Type B pancreatic cell (in vitro differentiated cells): ENCODE measurements around the gene WDR70. TPM values are rescaled to one million over a fixed set of nuclear protein-coding genes. Genes with fewer than 3 reads are reported as not detected.
"Not testable (repeated sequence)": the region's sequence is repeated elsewhere in the genome, so short reads cannot be mapped to it uniquely, and the experiment has no call there.

Source experiments
- DNase-seq: peaks from one replicate; pipeline ENCODE4 v3.0.0; 2021; ENCODE audit warnings: mixed read lengths; ENCODE audit not compliant: unreplicated experiment; ENCODE audit errors: extremely low spot score
- H3K27ac Mint-ChIP-seq: 2 replicates; pipeline ENCODE4 v1.8.0; 2021; ENCODE audit warnings: mild to moderate bottlenecking, mixed read lengths
- H3K27me3 Mint-ChIP-seq: 2 replicates; pipeline ENCODE4 v1.8.0; 2021; ENCODE audit warnings: mixed read lengths
- H3K36me3 Mint-ChIP-seq: 2 replicates; pipeline ENCODE4 v1.8.0; 2021; ENCODE audit warnings: mixed read lengths
- H3K4me1 Mint-ChIP-seq: one replicate; pipeline ENCODE4 v1.8.0; 2021; ENCODE audit warnings: mixed read lengths; ENCODE audit not compliant: unreplicated experiment
- H3K4me3 Mint-ChIP-seq: 2 replicates; pipeline ENCODE4 v1.8.0; 2021; ENCODE audit warnings: mild to moderate bottlenecking, mixed read lengths
- H3K9me3 Mint-ChIP-seq: 2 replicates; pipeline ENCODE4 v1.8.0; 2021; ENCODE audit warnings: mixed read lengths
- total RNA-seq: library from RNA; stranded (reverse); gene quantifications from 2 replicates; pipeline ENCODE4 v1.2.1, GENCODE V29; 2021; ENCODE audit warnings: low replicate concordance
- TF ChIP-seq, protein P1 (sequence below): fragments of 200-600 bp; sonication (generic); conservative IDR thresholded peaks from 2 replicates; pipeline ENCODE4 v1.5.0; 2021; ENCODE audit warnings: antibody characterized with exemption, mild to moderate bottlenecking

The WDR70 gene
- total RNA-seq, 1 donor from 2014 or later: 50.2 TPM

- Mint-ChIP-seq H3K36me3 (peaks cover 5% of the 10 kb centered on the region), H3K27me3 (no peaks in the 10 kb centered on the region), H3K4me1 (no peaks in the 10 kb centered on the region), H3K9me3 (peaks cover 5% of the 10 kb centered on the region), H3K27ac (no peak overlapping the region), H3K4me3 (no peak overlapping the region)
- no peak for DNase-seq
- TF ChIP-seq, protein P1, sequence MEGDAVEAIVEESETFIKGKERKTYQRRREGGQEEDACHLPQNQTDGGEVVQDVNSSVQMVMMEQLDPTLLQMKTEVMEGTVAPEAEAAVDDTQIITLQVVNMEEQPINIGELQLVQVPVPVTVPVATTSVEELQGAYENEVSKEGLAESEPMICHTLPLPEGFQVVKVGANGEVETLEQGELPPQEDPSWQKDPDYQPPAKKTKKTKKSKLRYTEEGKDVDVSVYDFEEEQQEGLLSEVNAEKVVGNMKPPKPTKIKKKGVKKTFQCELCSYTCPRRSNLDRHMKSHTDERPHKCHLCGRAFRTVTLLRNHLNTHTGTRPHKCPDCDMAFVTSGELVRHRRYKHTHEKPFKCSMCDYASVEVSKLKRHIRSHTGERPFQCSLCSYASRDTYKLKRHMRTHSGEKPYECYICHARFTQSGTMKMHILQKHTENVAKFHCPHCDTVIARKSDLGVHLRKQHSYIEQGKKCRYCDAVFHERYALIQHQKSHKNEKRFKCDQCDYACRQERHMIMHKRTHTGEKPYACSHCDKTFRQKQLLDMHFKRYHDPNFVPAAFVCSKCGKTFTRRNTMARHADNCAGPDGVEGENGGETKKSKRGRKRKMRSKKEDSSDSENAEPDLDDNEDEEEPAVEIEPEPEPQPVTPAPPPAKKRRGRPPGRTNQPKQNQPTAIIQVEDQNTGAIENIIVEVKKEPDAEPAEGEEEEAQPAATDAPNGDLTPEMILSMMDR: no peak
Measured at GRCh38 chr5:37641933-37642332, 262.8 kb downstream of the WDR70 start.

DNA sequence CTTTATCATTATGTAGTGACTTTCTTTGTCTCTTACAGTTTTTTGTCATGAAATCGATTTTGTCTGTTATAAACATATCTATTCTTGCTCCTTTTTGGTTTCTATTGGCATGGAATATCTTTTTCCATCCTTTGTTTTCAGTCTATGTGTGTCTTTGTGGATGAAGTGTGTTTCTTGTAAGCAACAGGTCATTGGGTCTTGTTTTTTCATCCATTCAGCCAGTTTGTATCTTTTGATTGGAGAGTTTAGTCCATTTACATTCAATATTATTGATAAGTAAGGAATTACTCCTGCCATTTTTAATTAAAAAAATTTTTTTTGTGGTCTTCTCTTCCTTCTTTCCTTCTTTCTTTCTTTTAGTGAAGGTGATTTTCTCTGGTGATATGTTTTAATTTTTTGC lies 266.6 kb downstream of the WDR70 start:
- DNase-seq: no peak
- Mint-ChIP-seq H3K27ac (no peak overlapping the region), H3K4me3 (no peak overlapping the region), H3K36me3 (peaks cover 19% of the 10 kb centered on the region), H3K27me3 (no peaks in the 10 kb centered on the region), H3K9me3 (peaks cover 5% of the 10 kb centered on the region), H3K4me1 (no peaks in the 10 kb centered on the region)
- TF ChIP-seq, protein P1: no peak

GRCh38 chr5:37654566-37654965 lies 275.4 kb downstream of the WDR70 start:
- not testable (repeated sequence) for H3K27ac Mint-ChIP-seq, H3K9me3 Mint-ChIP-seq, DNase-seq, H3K4me1 Mint-ChIP-seq, H3K27me3 Mint-ChIP-seq, H3K4me3 Mint-ChIP-seq
- H3K36me3 Mint-ChIP-seq: peaks cover 18% of the 10 kb centered on the region

- H3K4me1 Mint-ChIP-seq: peaks cover 8% of the 10 kb centered on the region
- no peak for DNase-seq
- no peak overlapping the region for H3K27ac Mint-ChIP-seq
- no peaks in the 10 kb centered on the region for H3K27me3 Mint-ChIP-seq
- H3K4me3 Mint-ChIP-seq: no peak overlapping the region
- peaks cover 7% of the 10 kb centered on the region for H3K9me3 Mint-ChIP-seq
- TF ChIP-seq, protein P1: no peak
- H3K36me3 Mint-ChIP-seq: peaks cover 14% of the 10 kb centered on the region
Measured at GRCh38 chr5:37657046-37657445, 277.9 kb downstream of the WDR70 start.

DNA sequence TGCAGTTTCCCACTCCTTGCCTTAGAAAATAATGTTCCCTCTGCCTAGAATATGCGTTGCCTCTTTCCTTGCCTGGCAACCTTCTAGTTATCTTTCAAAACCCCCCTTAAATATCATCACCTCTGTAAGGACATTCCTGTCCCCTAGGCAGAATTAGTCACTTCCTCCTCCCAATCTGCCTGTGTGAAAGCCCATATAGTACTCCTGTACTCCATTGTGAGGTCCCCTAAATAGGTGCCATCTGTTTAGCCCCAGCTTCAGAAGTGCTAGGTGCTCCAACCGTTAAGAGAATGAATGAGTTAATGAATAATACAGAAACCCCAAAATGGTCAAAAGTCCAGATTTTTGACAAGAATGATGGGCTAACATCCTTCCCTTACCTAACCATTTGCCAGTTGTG lies 279.3 kb downstream of the WDR70 start:
- TF ChIP-seq, protein P1: no peak
- peaks cover 8% of the 10 kb centered on the region for H3K4me1 Mint-ChIP-seq

GRCh38 chr5:37660319-37660718 lies 281.2 kb downstream of the WDR70 start:
- peaks cover 4% of the 10 kb centered on the region for H3K36me3 Mint-ChIP-seq
- H3K9me3 Mint-ChIP-seq: no peaks in the 10 kb centered on the region
- no peak overlapping the region for H3K4me3 Mint-ChIP-seq
- no peaks in the 10 kb centered on the region for H3K27me3 Mint-ChIP-seq
- no peak overlapping the region for H3K27ac Mint-ChIP-seq
- TF ChIP-seq, protein P1: no peak
- H3K4me1 Mint-ChIP-seq: peaks cover 8% of the 10 kb centered on the region
- no peak for DNase-seq

More for the DNA sequence above, 279.3 kb downstream of the WDR70 start:
- no peak for DNase-seq
- peaks cover 8% of the 10 kb centered on the region for H3K36me3 Mint-ChIP-seq
- no peak overlapping the region for H3K4me3 Mint-ChIP-seq
- H3K9me3 Mint-ChIP-seq: peaks cover 7% of the 10 kb centered on the region
- no peak overlapping the region for H3K27ac Mint-ChIP-seq
- no peaks in the 10 kb centered on the region for H3K27me3 Mint-ChIP-seq
